Measurements from ENCODE around the gene FHAD1.

The FHAD1 gene

GRCh38 chr1:15400627-15401026, 153.6 kb downstream of the FHAD1 start:
- no peak for DNase-seq (ENCODE audit: low spot score)

DNA sequence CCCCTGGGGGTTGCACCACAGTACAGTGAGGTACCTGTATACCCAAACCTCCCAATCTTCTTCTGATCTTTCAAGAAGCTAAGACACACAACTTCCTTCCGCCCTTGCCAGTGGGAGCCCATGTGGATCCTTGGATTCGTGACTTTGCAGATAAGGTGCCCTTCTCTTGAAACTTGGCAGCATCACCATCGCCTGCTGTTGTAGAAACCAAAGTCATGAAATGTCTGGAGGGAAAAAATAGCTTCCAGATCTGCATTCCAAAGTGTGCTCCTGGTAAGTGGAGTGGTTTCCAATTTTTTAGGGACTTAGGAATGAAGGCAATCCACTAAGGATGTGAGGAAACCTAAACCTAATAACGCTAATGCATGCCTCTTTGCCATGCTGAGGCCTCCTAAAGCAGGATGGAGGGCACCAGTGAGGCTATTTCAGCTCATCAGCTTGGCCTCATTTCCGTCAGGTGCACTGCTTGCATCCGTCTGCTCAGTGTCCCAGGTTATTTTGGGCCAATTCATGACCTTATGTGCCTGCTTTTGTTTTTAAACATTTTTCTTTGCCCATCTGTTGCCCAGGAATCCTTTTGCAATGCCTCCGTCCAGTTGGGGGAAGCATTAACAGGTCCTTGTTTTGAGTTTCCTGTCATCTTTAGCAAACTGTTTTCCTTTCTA, 154.5 kb downstream of the FHAD1 start:
- DNase-seq (ENCODE audit: low spot score) = no peak

DNA sequence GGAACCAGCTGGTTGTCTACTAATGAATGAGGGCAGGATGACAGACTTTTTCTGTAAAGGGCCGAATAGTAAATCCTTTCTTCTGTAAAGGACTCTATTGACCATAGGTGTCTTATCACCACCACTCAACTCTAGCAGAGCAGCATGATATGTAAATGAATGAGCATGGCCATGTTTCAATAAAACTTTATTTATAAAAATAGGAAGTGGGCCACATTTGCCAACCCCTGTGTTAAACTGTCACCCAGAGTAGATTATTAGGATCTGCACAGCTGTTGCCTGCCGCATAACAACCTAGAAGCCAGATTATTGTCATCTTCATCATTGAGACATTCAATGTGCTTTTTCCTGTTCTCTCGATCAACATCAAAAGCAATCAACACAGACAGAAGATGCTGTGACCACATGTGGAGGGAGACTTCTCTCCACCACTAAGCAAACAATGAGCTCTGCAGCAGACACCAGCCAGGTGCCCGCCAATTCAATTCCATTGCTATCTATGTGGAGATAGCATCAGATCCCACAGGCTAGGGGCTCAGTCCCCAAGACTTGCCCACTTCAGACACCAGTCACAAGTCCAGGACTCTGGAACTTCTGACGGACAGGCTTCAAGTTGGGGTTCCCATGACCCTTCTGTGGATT, 155.9 kb downstream of the FHAD1 start:
- DNase-seq (ENCODE audit: low spot score) = no peak

- no peak for DNase-seq (ENCODE audit: low spot score)
Observed at GRCh38 chr1:15403962-15404580, 157.0 kb downstream of the FHAD1 start.

DNA sequence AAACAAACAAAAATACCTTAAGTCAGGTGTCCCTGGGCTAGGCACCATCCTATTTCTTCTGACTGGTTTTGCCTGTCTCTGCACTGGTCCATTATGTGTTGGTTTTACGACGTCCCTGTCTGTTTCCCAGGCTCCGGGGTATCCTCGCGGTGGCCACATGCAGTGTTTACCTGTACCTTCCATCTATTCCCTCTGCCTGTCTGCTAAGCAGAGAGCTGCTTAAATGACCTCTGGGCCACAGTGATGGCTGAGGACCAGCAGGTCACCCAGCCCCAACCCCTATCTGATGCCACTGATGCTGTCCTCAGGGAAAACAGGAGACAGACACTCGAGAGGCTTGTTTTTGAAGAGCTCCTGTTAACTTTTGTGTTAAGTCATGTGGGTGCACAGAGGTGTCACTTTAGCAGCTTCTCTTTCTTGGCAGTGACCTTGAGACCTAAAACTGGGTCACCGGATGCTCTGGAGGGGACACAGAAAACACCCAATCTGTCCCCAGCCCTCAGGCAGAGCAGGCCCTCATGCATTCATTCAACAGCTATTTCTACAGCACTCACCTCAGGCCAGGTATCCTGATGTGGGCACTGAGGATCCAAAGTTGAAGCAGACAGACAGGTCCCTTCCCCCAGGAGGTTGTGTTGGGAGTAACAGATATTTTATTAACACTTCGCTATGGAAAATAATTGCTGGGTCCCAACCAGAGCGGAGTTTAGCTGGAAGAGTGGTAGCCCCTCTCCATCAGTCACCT, 158.3 kb downstream of the FHAD1 start:
- DNase-seq (ENCODE audit: low spot score) = no peak

DNA sequence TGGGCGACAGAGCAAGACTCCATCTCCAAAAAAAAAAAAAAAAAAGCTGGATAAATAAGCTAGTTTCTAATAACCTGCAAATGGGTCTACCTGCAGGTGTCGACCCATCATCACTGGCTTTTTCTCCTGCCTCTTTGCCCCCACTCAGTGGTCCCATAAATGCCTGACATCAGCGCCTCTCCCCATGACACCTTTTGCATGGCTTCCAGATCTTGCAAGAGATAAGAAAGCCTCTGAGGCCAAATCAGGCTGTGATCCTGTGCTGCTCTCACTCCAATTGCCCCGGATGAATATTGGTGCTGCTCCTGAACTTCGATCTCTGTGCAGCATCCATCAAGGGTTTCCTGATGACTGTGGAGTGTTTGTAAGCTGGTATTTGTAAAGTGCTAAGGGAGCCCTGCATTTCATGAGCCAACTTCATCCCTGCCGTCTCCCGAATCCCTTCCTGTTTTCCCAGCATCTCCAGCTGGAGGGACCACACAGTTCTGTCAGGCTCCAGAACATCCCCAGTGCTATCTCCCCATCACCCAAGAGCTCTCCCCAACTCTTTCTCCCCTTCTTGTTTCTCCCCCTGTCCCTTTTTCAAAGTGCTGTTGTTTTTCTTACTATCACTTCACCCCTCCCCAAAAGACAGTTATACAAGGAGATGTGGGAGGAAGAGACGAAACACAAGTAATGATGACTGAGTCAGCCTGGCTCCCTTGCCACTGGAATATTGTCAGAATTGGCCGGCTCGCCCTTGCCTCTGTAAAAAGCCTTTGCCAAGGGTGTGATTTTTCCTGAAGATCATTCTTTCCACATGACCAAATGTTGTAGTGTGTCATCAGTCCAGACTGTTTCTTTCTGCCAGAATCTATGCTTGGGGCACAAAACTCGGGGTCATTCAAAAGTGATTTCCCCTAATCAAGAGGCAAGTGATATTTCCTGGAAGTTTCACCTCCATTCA, 159.9 kb downstream of the FHAD1 start:
- no peak for DNase-seq (ENCODE audit: low spot score)

DNA sequence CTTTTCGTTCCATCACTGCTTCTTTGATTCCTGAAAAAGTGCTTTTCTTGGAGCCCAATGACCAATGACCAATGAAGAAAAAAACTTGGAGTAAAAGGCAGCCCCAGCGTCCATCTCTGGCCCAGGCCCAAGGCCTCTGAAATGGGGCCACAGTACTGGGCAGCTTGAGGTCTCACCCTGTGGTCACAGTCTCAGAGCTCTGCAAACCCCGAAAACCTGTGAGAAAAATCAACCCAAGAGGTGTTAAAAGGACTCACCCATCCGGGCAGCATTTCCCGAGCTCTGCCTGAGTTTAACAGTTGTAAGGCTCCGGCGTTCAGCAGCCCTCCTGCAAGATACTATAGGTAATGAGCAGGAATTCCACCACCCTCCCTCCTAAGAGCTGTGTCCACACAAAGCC, 160.6 kb downstream of the FHAD1 start:
- no peak for DNase-seq (ENCODE audit: low spot score)

- no peak for DNase-seq (ENCODE audit: low spot score)
Observed at GRCh38 chr1:15408890-15409387, 161.9 kb downstream of the FHAD1 start.

- DNase-seq (ENCODE audit: low spot score) = no peak
Observed at GRCh38 chr1:15409388-15410222, 162.6 kb downstream of the FHAD1 start, which contains the start of gene EFHD2. Gene EFHD2 (plus strand): TSS chr1:15409888. CDS start chr1:15409972, 84 bp downstream.

- DNase-seq (ENCODE audit: low spot score) = no peak
Observed at GRCh38 chr1:15410223-15410883, 163.3 kb downstream of the FHAD1 start.

- DNase-seq (ENCODE audit: low spot score) = no peak
Observed at GRCh38 chr1:15410884-15411245, 163.8 kb downstream of the FHAD1 start.

- DNase-seq (ENCODE audit: low spot score) = no peak
Observed at GRCh38 chr1:15411593-15412137, 164.6 kb downstream of the FHAD1 start.

DNA sequence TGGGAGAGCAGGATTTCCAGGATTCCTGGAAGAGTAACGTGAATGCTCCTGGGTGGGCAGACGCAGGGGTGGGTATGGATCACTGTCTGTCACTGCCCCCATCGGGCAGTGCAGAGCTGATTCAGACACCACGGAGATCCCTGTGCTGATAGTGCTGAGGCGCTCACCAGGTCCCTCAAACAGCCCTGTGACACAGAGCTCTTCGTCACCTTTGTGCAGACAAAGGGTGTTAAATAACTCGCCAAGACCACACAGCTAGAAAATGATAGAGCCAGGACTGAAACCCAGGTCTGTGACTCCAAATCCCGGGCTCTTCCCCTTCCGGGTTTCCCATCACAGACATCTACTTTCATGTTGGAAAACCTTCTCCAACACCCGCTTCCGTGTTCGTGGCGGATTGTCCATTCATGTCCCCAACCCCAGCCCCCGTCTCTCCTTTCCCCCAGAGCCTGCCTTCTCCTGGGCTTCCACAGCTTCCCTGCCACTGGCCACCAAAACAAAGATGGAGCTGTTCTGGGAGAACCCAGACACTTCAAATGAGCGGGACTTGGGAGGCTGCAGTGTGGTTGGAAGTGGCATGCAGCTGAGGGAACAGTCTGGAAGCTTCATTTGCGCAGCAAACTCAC, 165.3 kb downstream of the FHAD1 start:
- no peak for DNase-seq (ENCODE audit: low spot score)

DNA sequence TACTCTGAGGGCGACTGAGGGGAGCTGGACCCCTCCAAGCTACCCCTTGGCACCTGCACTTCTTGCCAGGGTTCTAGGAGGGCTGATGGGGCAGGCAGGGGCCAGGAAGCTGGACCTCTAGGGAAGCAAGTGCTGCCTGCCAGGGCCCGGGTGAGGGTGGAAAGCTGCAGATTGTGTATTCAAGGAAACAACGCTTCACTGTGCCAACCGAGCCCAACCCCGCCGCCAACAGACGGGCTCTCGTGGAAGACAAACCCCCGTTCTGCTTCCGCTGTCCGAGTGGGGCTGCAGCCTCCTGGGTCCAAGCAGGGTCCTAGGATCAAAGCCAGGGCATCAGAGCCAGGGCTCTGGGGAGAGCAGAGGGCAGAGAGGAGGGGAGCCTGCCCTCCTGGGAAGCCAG, 165.8 kb downstream of the FHAD1 start:
- no peak for DNase-seq (ENCODE audit: low spot score)

DNA sequence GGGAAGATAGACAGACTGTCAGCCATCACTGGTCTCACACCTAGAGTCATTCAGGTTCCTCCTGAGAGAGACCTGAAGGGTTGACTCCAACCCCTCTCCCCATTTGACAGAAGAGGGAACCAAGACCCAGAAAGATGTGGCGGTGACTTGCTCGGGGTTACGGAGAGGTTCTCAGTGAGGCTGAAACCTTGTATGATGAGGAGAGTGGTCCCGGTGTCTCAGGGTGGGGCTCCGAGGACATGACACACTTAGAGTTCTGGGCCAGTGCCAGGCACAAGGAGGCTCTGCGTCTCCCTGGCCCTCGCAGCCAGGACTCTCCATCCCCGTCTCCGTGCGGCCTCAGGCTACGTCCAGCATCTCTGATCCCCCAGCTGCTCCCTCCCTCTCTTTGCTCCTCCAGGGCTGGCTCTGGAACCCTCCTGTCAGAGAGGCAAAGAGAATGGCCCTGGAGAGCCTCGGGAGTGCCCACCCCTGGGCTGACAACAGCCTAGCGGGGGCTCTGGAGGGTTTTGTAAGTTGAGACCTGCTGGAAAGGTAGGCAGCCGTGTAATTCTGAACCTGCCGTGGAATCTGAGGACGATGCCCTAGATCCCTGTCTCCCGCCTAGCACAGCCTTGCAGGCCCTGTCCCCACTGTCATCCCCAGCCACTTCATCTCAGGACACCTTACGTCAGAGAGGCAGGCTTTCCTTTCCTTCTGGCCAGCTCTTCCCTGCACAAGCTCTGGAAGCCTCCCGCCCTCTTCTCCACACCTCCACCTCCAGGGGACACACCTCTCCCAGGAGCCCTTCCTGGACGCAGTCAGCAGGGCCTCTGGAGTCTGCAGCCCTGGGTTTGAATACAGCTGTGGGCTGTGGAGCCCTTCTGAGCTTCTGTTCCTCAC, 166.8 kb downstream of the FHAD1 start:
- no peak for DNase-seq (ENCODE audit: low spot score)

- DNase-seq (ENCODE audit: low spot score) = no peak
Observed at GRCh38 chr1:15414445-15414983, 167.5 kb downstream of the FHAD1 start.

GRCh38 chr1:15417059-15417934, 170.3 kb downstream of the FHAD1 start:
- DNase-seq (ENCODE audit: low spot score) = no peak
